ENCODE measurements around the gene CDH23.

The CDH23 gene

DNA sequence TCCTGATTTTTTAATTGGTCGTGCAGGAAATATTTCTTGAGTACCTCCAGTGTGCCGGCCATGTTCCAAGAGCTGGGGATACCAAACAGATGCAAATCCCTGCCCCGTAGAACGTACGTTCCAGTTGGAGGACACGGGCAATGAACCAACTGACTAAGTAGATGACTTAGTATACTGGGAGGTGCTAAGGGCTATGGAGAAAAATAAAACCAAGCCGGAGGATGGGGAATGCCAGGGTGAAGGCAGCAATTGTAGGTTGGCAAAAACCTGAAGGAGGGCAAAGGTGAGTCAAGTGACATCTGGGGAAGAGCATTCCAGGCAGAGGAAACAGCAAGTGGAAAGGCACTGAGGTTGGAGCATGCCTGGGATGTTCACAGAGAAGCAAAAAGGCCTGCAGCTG lies 383.4 kb downstream of the CDH23 start:
- Histone ChIP-seq H3K4me1 (ENCODE audit: control insufficient read depth in 5 of 5, insufficient read depth in 5 of 5, low read length in 5 of 5) (peaks cover 0 to 36% (median 26%) of the 10 kb centered on the region in 5 donors), H3K9ac (ENCODE audit: low read length in 5 of 5) (no peak overlapping the region), H3K4me3 (ENCODE audit: low read depth in 1 of 5, low read length in 5 of 5) (no peak overlapping the region), H3K36me3 (ENCODE audit: control insufficient read depth in 5 of 5, insufficient read depth in 5 of 5, low read length in 5 of 5) (no peaks in the 10 kb centered on the region), H3K27me3 (ENCODE audit: control insufficient read depth in 5 of 5, insufficient read depth in 4 of 5, low read length in 5 of 5) (no peaks in the 10 kb centered on the region), H3K9me3 (ENCODE audit: control insufficient read depth in 5 of 5, low read length in 5 of 5) (no peaks in the 10 kb centered on the region), H3K27ac (ENCODE audit: low read depth, low read length) (no peak overlapping the region)

DNA sequence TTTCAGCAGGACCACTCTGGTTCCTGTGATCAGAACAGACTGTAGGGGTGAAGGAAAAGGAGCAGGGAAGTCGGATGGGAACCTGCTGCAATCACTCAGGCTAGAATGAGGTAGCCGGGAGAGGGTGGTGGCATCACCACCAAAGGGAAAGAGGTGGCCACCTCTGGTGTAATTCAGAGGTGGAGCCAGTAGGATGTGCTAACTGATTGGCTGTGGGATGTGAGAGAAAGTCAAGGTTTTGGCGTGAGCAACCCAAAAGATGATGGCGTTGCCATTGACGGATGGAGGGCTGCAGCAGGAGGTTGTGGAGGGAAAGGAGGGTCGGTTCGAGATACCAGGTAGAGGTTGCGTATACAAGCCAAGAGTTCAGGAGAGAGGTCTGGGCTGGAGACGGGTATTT lies 384.0 kb downstream of the CDH23 start:
- no peaks in the 10 kb centered on the region for H3K9me3 ChIP-seq (ENCODE audit: control insufficient read depth in 5 of 5, low read length in 5 of 5)
- H3K4me3 ChIP-seq (ENCODE audit: low read depth in 1 of 5, low read length in 5 of 5): no peak overlapping the region
- H3K27ac ChIP-seq (ENCODE audit: low read depth, low read length): no peak overlapping the region
- H3K4me1 ChIP-seq (ENCODE audit: control insufficient read depth in 5 of 5, insufficient read depth in 5 of 5, low read length in 5 of 5): peaks cover 0 to 30% (median 24%) of the 10 kb centered on the region in 5 donors
- no peaks in the 10 kb centered on the region for H3K27me3 ChIP-seq (ENCODE audit: control insufficient read depth in 5 of 5, insufficient read depth in 4 of 5, low read length in 5 of 5)
- no peak overlapping the region for H3K9ac ChIP-seq (ENCODE audit: low read length in 5 of 5)
- no peaks in the 10 kb centered on the region for H3K36me3 ChIP-seq (ENCODE audit: control insufficient read depth in 5 of 5, insufficient read depth in 5 of 5, low read length in 5 of 5)

DNA sequence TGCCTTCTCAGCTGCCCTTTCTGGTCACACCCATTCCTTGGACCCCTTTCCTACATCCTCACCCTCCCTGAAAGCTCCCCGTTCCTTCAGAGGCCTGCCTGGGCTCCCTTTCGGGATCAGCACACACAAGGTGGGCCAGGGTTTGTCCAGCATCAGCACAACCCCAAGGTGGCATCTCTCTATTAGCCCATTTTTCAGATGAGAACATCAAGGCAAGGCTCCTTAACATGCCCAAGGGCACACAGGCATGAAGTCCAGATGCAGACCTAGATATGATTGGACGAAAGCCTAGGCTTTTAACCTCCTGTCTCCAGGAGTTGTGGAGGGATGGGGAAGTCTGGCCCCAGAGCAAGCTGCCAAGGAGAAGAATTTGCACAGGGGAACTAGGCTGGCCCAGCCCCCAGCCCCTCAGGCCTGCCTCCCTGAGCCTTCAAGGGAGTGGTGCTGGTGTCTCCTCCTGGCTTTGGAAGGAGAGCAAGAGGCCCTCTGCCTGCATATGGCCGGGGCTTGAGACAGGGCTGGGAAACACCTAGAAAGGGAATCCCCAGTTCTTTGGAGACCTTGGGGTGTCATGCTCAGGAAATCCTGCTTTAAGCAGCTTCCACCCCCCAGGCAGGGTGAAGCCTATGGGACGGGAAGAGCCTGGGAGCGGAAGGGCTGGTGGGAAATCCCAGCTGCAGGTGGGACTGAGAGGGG lies 385.6 kb downstream of the CDH23 start:
- no peak overlapping the region for H3K4me3 ChIP-seq (ENCODE audit: low read depth in 1 of 5, low read length in 5 of 5)
- no peaks in the 10 kb centered on the region for H3K36me3 ChIP-seq (ENCODE audit: control insufficient read depth in 5 of 5, insufficient read depth in 5 of 5, low read length in 5 of 5)
- H3K4me1 ChIP-seq (ENCODE audit: control insufficient read depth in 5 of 5, insufficient read depth in 5 of 5, low read length in 5 of 5): peaks cover 0 to 20% (median 16%) of the 10 kb centered on the region in 5 donors
- no peaks in the 10 kb centered on the region for H3K27me3 ChIP-seq (ENCODE audit: control insufficient read depth in 5 of 5, insufficient read depth in 4 of 5, low read length in 5 of 5)
- no peaks in the 10 kb centered on the region for H3K9me3 ChIP-seq (ENCODE audit: control insufficient read depth in 5 of 5, low read length in 5 of 5)
- no peak overlapping the region for H3K27ac ChIP-seq (ENCODE audit: low read depth, low read length)
- H3K9ac ChIP-seq (ENCODE audit: low read length in 5 of 5): no peak overlapping the region

DNA sequence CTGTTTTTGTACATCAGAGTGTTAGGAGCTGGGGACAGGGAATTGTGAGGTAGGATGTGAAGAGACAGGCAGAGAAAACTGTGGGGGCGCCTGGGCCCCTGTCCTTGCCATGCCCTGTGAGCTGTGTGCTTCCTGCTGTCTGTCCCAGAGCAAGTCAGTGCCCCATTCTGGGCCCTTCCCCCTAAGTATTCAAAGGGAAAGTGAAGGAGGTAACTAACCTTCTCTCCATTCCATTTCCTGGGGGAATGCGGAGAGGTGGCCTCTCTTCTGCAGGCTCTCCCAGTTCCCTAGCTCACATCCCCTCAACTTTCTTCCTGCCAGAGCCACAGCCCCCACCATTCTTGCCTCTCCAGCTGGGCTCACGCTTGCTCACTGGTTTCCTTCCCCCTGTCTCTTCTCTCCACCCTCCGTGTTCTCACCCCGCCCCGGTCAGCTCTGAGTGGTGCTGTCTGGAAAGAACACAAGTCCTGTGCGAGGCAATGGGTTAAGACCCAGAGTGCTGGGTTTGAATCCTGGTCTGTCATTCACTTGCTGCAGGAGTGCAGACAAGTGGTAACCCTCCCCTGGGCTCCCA lies 386.3 kb downstream of the CDH23 start:
- Histone ChIP-seq H3K4me3 (ENCODE audit: low read depth in 1 of 5, low read length in 5 of 5) (no peak overlapping the region), H3K27ac (ENCODE audit: low read depth, low read length) (no peak overlapping the region), H3K4me1 (ENCODE audit: control insufficient read depth in 5 of 5, insufficient read depth in 5 of 5, low read length in 5 of 5) (peaks cover 0 to 20% (median 16%) of the 10 kb centered on the region in 5 donors), H3K27me3 (ENCODE audit: control insufficient read depth in 5 of 5, insufficient read depth in 4 of 5, low read length in 5 of 5) (no peaks in the 10 kb centered on the region), H3K9me3 (ENCODE audit: control insufficient read depth in 5 of 5, low read length in 5 of 5) (no peaks in the 10 kb centered on the region), H3K36me3 (ENCODE audit: control insufficient read depth in 5 of 5, insufficient read depth in 5 of 5, low read length in 5 of 5) (no peaks in the 10 kb centered on the region), H3K9ac (ENCODE audit: low read length in 5 of 5) (no peak overlapping the region)

DNA sequence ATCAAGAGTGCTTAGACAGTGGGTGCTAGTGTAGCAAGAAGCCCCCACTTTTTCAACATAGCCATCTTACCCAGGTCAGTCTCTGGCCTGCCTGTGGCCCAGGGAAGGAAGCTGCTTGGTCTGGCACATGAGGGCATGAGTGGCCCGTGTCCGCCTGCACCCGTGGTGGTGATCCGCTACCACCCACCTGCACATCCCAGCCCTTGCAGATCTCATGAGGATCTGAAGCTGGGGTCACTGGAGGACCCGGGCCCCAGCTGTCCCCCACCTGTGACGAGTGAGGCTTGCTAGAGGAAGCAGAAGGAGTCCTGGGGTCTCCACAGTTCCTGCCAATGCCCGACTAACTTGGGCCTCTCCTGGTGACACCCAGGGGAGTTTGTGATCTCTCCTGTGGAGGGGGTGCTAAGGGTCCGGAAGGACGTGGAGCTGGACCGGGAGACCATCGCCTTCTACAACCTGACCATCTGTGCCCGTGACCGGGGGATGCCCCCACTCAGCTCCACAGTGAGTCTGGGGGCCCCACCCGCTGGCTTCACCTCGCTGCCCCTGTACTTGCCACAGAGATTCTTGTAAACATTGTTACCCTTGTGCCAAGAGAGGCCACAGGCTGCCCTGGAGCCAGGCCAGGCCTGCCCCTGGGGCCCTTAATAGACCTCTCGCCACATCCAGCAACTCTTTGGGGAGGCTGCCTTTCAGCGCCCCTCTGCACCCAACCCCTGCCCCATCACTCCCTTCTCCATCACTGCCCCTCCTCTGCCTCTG lies 387.4 kb downstream of the CDH23 start:
- H3K36me3 ChIP-seq (ENCODE audit: control insufficient read depth in 5 of 5, insufficient read depth in 5 of 5, low read length in 5 of 5): no peaks in the 10 kb centered on the region
- no peak overlapping the region for H3K27ac ChIP-seq (ENCODE audit: low read depth, low read length)
- no peak overlapping the region for H3K9ac ChIP-seq (ENCODE audit: low read length in 5 of 5)
- H3K9me3 ChIP-seq (ENCODE audit: control insufficient read depth in 5 of 5, low read length in 5 of 5): no peaks in the 10 kb centered on the region
- H3K27me3 ChIP-seq (ENCODE audit: control insufficient read depth in 5 of 5, insufficient read depth in 4 of 5, low read length in 5 of 5): no peaks in the 10 kb centered on the region
- peaks cover 0 to 20% (median 16%) of the 10 kb centered on the region in 5 donors for H3K4me1 ChIP-seq (ENCODE audit: control insufficient read depth in 5 of 5, insufficient read depth in 5 of 5, low read length in 5 of 5)
- H3K4me3 ChIP-seq (ENCODE audit: low read depth in 1 of 5, low read length in 5 of 5): no peak overlapping the region

DNA sequence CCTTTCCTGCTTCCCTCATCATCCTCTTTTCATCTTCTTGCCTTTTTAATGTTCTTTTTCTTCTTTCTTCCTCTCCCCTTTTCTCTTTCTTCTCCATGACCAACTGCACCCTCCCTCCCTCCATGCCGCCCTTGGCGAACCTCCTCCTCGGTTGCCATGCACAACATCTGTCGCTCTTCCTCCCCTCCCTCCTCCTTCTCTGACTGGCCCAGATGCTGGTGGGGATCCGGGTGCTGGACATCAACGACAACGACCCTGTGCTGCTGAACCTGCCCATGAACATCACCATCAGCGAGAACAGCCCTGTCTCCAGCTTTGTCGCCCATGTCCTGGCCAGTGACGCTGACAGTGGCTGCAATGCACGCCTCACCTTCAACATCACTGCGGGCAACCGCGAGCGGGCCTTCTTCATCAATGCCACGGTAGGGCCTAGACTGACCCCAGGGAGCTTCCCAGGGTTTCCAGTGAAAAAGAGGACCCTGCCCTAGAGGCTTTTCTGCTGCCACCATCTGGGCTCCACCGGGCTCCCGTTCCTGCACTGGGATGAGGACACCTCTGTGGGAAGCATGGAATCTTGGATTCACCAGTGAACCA lies 388.1 kb downstream of the CDH23 start:
- Histone ChIP-seq H3K27ac (ENCODE audit: low read depth, low read length) (no peak overlapping the region), H3K4me3 (ENCODE audit: low read depth in 1 of 5, low read length in 5 of 5) (no peak overlapping the region), H3K9me3 (ENCODE audit: control insufficient read depth in 5 of 5, low read length in 5 of 5) (no peaks in the 10 kb centered on the region), H3K9ac (ENCODE audit: low read length in 5 of 5) (no peak overlapping the region), H3K36me3 (ENCODE audit: control insufficient read depth in 5 of 5, insufficient read depth in 5 of 5, low read length in 5 of 5) (no peaks in the 10 kb centered on the region), H3K27me3 (ENCODE audit: control insufficient read depth in 5 of 5, insufficient read depth in 4 of 5, low read length in 5 of 5) (no peaks in the 10 kb centered on the region), H3K4me1 (ENCODE audit: control insufficient read depth in 5 of 5, insufficient read depth in 5 of 5, low read length in 5 of 5) (peaks cover 0 to 20% (median 16%) of the 10 kb centered on the region in 5 donors)

DNA sequence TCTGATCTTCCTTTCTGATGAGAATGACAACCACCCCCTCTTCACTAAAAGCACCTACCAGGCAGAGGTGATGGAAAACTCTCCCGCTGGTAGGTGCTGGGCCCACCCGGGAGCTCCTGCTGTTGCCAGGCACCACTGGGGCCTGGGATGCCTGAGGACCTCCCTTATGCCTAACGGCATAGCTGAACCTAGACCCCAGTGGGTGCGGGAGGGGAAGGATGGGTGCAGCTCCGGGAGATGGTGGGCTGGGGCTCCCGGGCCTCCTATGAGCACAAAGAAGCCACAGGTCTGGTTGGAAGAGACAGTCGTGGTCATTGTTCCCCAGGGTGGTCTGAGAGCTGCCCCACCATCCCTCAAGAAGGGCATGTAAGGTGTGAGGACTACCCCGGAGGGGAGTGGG lies 392.2 kb downstream of the CDH23 start:
- H3K36me3 ChIP-seq (ENCODE audit: control insufficient read depth in 5 of 5, insufficient read depth in 5 of 5, low read length in 5 of 5): no peaks in the 10 kb centered on the region
- no peak overlapping the region for H3K27ac ChIP-seq (ENCODE audit: low read depth, low read length)
- no peaks in the 10 kb centered on the region for H3K9me3 ChIP-seq (ENCODE audit: control insufficient read depth in 5 of 5, low read length in 5 of 5)
- no peak overlapping the region for H3K4me3 ChIP-seq (ENCODE audit: low read depth in 1 of 5, low read length in 5 of 5)
- H3K4me1 ChIP-seq (ENCODE audit: control insufficient read depth in 5 of 5, insufficient read depth in 5 of 5, low read length in 5 of 5): peaks cover 0 to 4% (median 0%) of the 10 kb centered on the region in 5 donors
- H3K9ac ChIP-seq (ENCODE audit: low read length in 5 of 5): no peak overlapping the region
- no peaks in the 10 kb centered on the region for H3K27me3 ChIP-seq (ENCODE audit: control insufficient read depth in 5 of 5, insufficient read depth in 4 of 5, low read length in 5 of 5)

DNA sequence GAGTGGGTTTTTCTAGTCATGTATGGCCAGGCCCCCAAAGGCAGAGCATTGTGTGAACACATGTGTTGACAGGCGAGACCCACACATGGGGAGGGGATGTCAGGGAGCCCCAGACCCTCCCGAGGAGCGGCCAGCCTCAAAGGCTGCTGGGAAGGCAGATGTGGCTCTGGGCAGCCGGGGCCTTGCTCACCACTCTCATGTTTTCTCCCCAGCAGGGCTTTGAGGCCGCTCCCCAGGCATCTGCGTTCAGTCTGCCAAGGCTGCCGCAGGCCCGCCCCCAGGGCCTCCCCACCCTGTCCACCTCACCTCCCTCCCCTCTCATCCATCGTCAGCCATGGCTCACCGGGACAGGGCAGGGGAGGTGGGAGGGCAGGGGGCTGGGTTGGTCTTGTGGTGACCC lies 393.2 kb downstream of the CDH23 start:
- peaks cover 0 to 4% (median 0%) of the 10 kb centered on the region in 5 donors for H3K4me1 ChIP-seq (ENCODE audit: control insufficient read depth in 5 of 5, insufficient read depth in 5 of 5, low read length in 5 of 5)
- H3K9me3 ChIP-seq (ENCODE audit: control insufficient read depth in 5 of 5, low read length in 5 of 5): no peaks in the 10 kb centered on the region
- no peak overlapping the region for H3K27ac ChIP-seq (ENCODE audit: low read depth, low read length)
- no peaks in the 10 kb centered on the region for H3K36me3 ChIP-seq (ENCODE audit: control insufficient read depth in 5 of 5, insufficient read depth in 5 of 5, low read length in 5 of 5)
- no peak overlapping the region for H3K4me3 ChIP-seq (ENCODE audit: low read depth in 1 of 5, low read length in 5 of 5)
- H3K9ac ChIP-seq (ENCODE audit: low read length in 5 of 5): no peak overlapping the region
- H3K27me3 ChIP-seq (ENCODE audit: control insufficient read depth in 5 of 5, insufficient read depth in 4 of 5, low read length in 5 of 5): no peaks in the 10 kb centered on the region

DNA sequence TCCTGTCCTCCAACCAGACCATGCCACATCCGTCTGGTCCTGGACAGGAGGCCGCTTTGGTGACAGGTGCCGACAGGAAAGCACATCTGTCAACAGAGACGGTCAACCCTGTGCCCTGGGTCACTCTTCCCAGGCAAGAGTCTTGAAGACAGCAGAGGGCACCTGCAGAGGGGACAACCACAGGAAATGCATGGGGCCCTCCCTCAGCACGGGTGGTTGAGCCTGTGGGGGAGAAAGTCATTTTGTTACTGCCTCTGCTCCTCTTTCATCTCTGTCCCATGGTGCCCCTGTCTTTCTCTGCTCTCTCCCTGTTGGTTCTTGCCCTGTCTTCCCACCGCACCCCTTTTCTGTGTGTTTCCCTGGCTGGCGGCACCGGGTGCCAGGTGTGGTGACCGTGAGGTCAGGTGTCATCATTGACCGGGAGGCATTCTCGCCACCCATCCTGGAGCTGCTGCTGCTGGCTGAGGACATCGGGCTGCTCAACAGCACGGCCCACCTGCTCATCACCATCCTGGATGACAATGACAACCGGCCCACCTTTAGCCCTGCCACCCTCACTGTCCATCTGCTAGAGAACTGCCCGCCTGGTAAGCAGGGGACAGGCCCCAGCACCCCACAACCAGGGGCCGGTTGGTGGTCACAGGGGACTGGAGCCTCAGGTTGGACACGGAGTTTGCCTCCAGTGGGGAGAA lies 394.2 kb downstream of the CDH23 start:
- no peak overlapping the region for H3K27ac ChIP-seq (ENCODE audit: low read depth, low read length)

More for the DNA sequence above, 394.2 kb downstream of the CDH23 start:
- H3K9me3 ChIP-seq (ENCODE audit: control insufficient read depth in 5 of 5, low read length in 5 of 5): no peaks in the 10 kb centered on the region
- H3K27me3 ChIP-seq (ENCODE audit: control insufficient read depth in 5 of 5, insufficient read depth in 4 of 5, low read length in 5 of 5): no peaks in the 10 kb centered on the region
- no peak overlapping the region for H3K9ac ChIP-seq (ENCODE audit: low read length in 5 of 5)
- no peak overlapping the region for H3K4me3 ChIP-seq (ENCODE audit: low read depth in 1 of 5, low read length in 5 of 5)
- H3K36me3 ChIP-seq (ENCODE audit: control insufficient read depth in 5 of 5, insufficient read depth in 5 of 5, low read length in 5 of 5): no peaks in the 10 kb centered on the region
- H3K4me1 ChIP-seq (ENCODE audit: control insufficient read depth in 5 of 5, insufficient read depth in 5 of 5, low read length in 5 of 5): no peaks in the 10 kb centered on the region

All from subcutaneous abdominal adipose tissue (tissue), 5 donors.